BLaER1 treated with 17β-estradiol and CSF1 and Interleukin-3, amounts not matched to agents 10 nM and 100 nM (cell line): Measurements from ENCODE around the gene ANTKMT.

ENCODE experiments used
- H3K27ac ChIP-seq, 11 experiments: shearing (Covaris generic); formaldehyde crosslinking; 2 replicates each; pipeline ENCODE4 v1.8.1; 2022
- H3K27me3 ChIP-seq, 11 experiments: shearing (Covaris generic); formaldehyde crosslinking; 2 replicates each; pipeline ENCODE4 v1.8.1; 2022
- H3K36me3 ChIP-seq, 11 experiments: shearing (Covaris generic); formaldehyde crosslinking; 2 replicates each; pipeline ENCODE4 v1.8.1; 2022
- H3K4me1 ChIP-seq, 10 experiments: shearing (Covaris generic); formaldehyde crosslinking; 2 replicates each; pipeline ENCODE4 v1.8.1; 2022
- H3K4me2 ChIP-seq, 11 experiments: shearing (Covaris generic); formaldehyde crosslinking; 2 replicates each; pipeline ENCODE4 v1.8.1; 2022
- H3K4me3 ChIP-seq, 10 experiments: shearing (Covaris generic); formaldehyde crosslinking; 2 replicates each; pipeline ENCODE4 v1.8.1; 2022
- H3K9ac ChIP-seq, 11 experiments: shearing (Covaris generic); formaldehyde crosslinking; 2 replicates each; pipeline ENCODE4 v1.8.1; 2022
- H3K9me3 ChIP-seq, 11 experiments: shearing (Covaris generic); formaldehyde crosslinking; replicated peaks in 1 of 11; 2 replicates each; pipeline ENCODE4 v1.8.1; 2022
- H4K20me1 ChIP-seq, 11 experiments: shearing (Covaris generic); formaldehyde crosslinking; 2 replicates each; pipeline ENCODE4 v1.8.1; 2022
- Cebpa-rat ChIP-seq, 11 experiments: shearing (Covaris generic); IDR thresholded peaks; 2 replicates each; pipeline ENCODE4 v1.8.1; 2022

ANTKMT gene

GRCh38 chr16:680625-680945, 40.4 kb upstream of the ANTKMT start:
- Histone ChIP-seq H3K36me3 (peaks cover 23 to 34% (median 27%) of the 10 kb centered on the region in 11 experiments), H3K9me3 (no peaks in the 10 kb centered on the region), H3K9ac (peak overlapping the region; percentile 87 to 96 (median 91)), H3K27ac (peak overlapping the region; percentile 69 to 91 (median 82)), H3K4me1 (peaks cover 42 to 53% (median 50%) of the 10 kb centered on the region in 10 experiments), H4K20me1 (peaks cover 26 to 78% (median 56%) of the 10 kb centered on the region in 11 experiments; a peak in 21 of 22 replicates), H3K4me2 (peak overlapping the region; percentile 95 to 99 (median 99)), H3K4me3 (peak overlapping the region; percentile 75 to 98 (median 90)), H3K27me3 (peaks cover under 1 to 11% (median 2%) of the 10 kb centered on the region in 11 experiments; a peak in 20 of 22 replicates)
- no peak for TF ChIP-seq Cebpa-rat (IDR thresholded peaks at IDR 0.05)

GRCh38 chr16:680967-681745, 39.8 kb upstream of the ANTKMT start:
- Histone ChIP-seq H3K4me2 (peak overlapping the region; percentile 95 to 99 (median 99)), H3K9ac (peak overlapping the region; percentile 87 to 96 (median 91)), H3K27ac (peak overlapping the region; percentile 69 to 91 (median 82); a peak in 21 of 22 replicates), H4K20me1 (peaks cover 26 to 74% (median 54%) of the 10 kb centered on the region in 11 experiments; a peak in 21 of 22 replicates), H3K4me1 (peaks cover 42 to 57% (median 51%) of the 10 kb centered on the region in 10 experiments), H3K4me3 (peak overlapping the region; percentile 75 to 98 (median 90)), H3K36me3 (peaks cover 23 to 39% (median 27%) of the 10 kb centered on the region in 11 experiments), H3K9me3 (no peaks in the 10 kb centered on the region), H3K27me3 (peaks cover 0 to 6% (median 0%) of the 10 kb centered on the region in 11 experiments; a peak in 5 of 22 replicates)
- TF ChIP-seq Cebpa-rat (IDR thresholded peaks at IDR 0.05), result no peak

- peaks cover 28 to 47% (median 33%) of the 10 kb centered on the region in 11 experiments for H3K36me3 ChIP-seq
- H3K4me3 ChIP-seq, result peak overlapping the region; percentile 75 to 98 (median 90)
- peaks cover 42 to 64% (median 52%) of the 10 kb centered on the region in 10 experiments for H3K4me1 ChIP-seq
- H3K9ac ChIP-seq, result peak overlapping the region; percentile 87 to 96 (median 91); a peak in 21 of 22 replicates
- H3K27me3 ChIP-seq, result no peaks in the 10 kb centered on the region; a peak in 2 of 22 replicates
- no peak for TF ChIP-seq Cebpa-rat (IDR thresholded peaks at IDR 0.05)
- peak overlapping the region in 2 of 11 experiments; percentile 82; a peak in 4 of 22 replicates for H3K27ac ChIP-seq
- peaks cover 26 to 70% (median 47%) of the 10 kb centered on the region in 11 experiments; a peak in 21 of 22 replicates for H4K20me1 ChIP-seq
- H3K4me2 ChIP-seq, result peak overlapping the region; percentile 95 to 99 (median 99)
- H3K9me3 ChIP-seq, result no peaks in the 10 kb centered on the region
Observed at GRCh38 chr16:681746-682427, 39.1 kb upstream of the ANTKMT start.

- Histone ChIP-seq H3K4me1 (peaks cover 42 to 64% (median 52%) of the 10 kb centered on the region in 10 experiments), H4K20me1 (peaks cover 26 to 68% (median 46%) of the 10 kb centered on the region in 11 experiments; a peak in 21 of 22 replicates), H3K9ac (peak overlapping the region; percentile 84 to 96 (median 89); a peak in 21 of 22 replicates), H3K27ac (peak overlapping the region in 4 of 11 experiments; percentile 75 to 81 (median 78); a peak in 2 of 22 replicates), H3K36me3 (peaks cover 33 to 55% (median 41%) of the 10 kb centered on the region in 11 experiments), H3K9me3 (no peaks in the 10 kb centered on the region), H3K4me3 (peak overlapping the region; percentile 64 to 98 (median 81)), H3K4me2 (peak overlapping the region; percentile 95 to 99 (median 99)), H3K27me3 (no peaks in the 10 kb centered on the region)
- no peak for TF ChIP-seq Cebpa-rat (IDR thresholded peaks at IDR 0.05)
Observed at GRCh38 chr16:682493-683395, 38.2 kb upstream of the ANTKMT start.

GRCh38 chr16:683396-684070, 37.4 kb upstream of the ANTKMT start:
- Histone ChIP-seq H3K9me3 (no peaks in the 10 kb centered on the region), H3K4me2 (peak overlapping the region; percentile 95 to 99 (median 99)), H3K27me3 (no peaks in the 10 kb centered on the region), H3K9ac (peak overlapping the region; percentile 84 to 96 (median 87)), H3K36me3 (peaks cover 33 to 60% (median 44%) of the 10 kb centered on the region in 11 experiments), H3K4me3 (peak overlapping the region; percentile 64 to 98 (median 80)), H4K20me1 (peaks cover 26 to 65% (median 42%) of the 10 kb centered on the region in 11 experiments; a peak in 21 of 22 replicates), H3K27ac (peak overlapping the region; percentile 58 to 85 (median 78)), H3K4me1 (peaks cover 46 to 71% (median 57%) of the 10 kb centered on the region in 10 experiments)
- TF ChIP-seq Cebpa-rat (IDR thresholded peaks at IDR 0.05), result no peak

- peaks cover 26 to 58% (median 36%) of the 10 kb centered on the region in 11 experiments; a peak in 21 of 22 replicates for H4K20me1 ChIP-seq
- peaks cover 49 to 72% (median 58%) of the 10 kb centered on the region in 10 experiments for H3K4me1 ChIP-seq
- H3K9me3 ChIP-seq, result no peaks in the 10 kb centered on the region
- no peak for TF ChIP-seq Cebpa-rat (IDR thresholded peaks at IDR 0.05)
- H3K9ac ChIP-seq, result peak within 1 kb of the TSS; percentile 84 to 96 (median 87)
- H3K4me2 ChIP-seq, result peak within 1 kb of the TSS; percentile 95 to 99 (median 99)
- no peaks in the 10 kb centered on the region for H3K27me3 ChIP-seq
- peaks cover 33 to 60% (median 44%) of the 10 kb centered on the region in 11 experiments for H3K36me3 ChIP-seq
- H3K4me3 ChIP-seq, result peak within 1 kb of the TSS; percentile 64 to 98 (median 80)
- H3K27ac ChIP-seq, result peak within 1 kb of the TSS; percentile 58 to 85 (median 78)
Observed at GRCh38 chr16:684071-684794, 36.7 kb upstream of the ANTKMT start, which contains the start of gene JMJD8. Gene JMJD8 (minus strand): TSS chr16:684334. CDS start chr16:684319, 15 bp downstream.
